HS-27A (cell line): Measurements from ENCODE around the gene IMMP2L.

Experiments
- DNase-seq: peaks from one replicate; pipeline ENCODE4 v3.0.0-alpha.2; 2012; ENCODE audit warnings: low read depth, missing footprints

The IMMP2L gene

DNA sequence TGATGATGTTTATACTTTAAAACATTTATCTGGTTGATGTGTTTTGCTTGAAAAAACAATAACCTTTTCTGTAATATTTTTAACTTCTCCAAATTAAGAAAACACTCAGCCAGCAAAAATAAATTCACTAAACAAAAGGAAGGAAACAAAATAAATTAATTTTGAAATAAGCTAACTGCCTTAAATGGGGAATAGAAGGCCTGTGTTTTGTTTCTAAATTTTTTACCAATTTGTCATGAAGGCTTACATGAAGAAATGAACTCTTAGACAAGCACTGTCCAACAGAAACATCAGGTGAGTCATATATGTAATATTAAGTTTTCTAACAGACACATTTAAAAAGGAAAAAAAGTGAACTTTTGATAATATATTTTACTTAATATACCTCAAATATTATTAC is 402.9 kb downstream of the IMMP2L start:
- DNase-seq, result no peak

- no peak for DNase-seq
Measured at GRCh38 chr7:111150709-111151108, 411.6 kb downstream of the IMMP2L start.

DNA sequence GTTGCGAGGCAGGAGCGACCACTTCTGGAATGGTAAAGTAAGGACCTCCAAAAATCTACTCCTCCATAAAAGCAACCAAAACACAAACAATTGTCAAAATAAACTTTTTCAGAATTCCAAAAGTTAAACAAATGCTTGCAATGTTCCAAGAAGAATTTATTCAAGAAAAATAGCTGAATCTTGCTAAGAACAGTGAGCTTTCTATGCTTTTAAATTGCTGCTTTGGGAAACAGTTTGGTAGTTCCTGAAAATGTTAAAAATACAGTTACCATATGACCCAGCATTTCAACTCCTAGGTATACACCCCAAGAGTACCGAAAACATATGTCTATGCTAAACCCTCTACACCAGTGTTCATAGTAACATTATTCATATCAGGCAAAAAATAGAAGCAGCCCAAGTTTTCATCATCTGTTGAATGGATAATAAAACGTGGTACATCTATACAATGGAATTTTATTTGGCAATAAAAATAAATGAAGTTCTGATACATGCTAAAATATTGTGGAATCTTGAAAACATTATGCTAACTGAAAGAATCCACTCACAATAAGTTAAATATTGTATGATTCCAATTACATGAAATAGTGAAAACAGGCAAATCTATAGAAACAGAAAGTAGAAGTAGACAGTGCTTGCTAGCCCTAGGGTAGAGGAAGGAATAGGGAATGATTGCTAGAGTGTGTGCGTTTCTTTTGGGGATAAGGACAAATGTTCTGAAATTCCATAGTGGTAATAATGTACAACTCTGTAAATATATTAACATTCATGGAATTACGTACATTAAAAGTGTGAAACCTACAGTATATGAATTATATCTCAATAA is 414.4 kb downstream of the IMMP2L start:
- no peak for DNase-seq

DNA sequence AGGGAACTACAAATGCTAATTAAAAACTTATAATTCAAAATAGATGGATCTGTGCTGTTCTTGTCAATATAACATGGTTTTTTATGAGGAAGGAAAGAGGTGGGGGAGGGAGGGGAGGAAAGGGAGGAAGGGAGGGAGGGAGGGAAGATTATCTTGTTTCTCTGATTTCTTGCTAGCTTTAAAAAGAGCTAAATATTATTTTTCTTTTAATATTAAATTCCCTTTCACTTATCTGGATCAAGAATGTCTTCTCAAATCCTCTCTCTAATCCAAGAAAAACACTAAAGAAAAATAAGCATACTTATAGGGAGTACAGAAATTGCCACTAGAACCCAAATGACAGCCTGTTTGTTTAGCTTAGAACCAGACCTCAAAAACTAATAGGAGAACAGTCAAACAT is 416.2 kb downstream of the IMMP2L start:
- no peak for DNase-seq

- no peak for DNase-seq
Measured at GRCh38 chr7:111145472-111145871, 416.8 kb downstream of the IMMP2L start.

- DNase-seq, result no peak
Measured at GRCh38 chr7:111140091-111140865, 422.0 kb downstream of the IMMP2L start.

DNA sequence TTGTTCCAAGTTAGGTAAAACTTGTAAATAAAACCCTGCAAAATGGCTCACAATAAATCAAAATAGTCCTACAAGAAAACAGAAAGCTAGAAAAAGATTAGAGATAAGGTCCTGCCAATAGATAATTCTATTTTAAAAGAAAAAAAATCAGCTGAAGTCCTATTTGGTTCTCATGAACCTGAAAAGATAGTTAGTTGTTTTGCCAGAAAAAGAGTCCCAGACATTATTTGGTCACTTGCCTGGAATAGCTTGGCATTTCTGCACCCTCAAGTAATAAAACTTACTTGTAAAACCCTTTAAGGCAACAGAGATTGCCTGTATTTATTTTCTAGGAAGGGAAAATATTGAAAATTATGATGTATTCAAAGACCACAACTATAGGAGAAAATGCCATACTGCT is 423.7 kb downstream of the IMMP2L start:
- no peak for DNase-seq

DNA sequence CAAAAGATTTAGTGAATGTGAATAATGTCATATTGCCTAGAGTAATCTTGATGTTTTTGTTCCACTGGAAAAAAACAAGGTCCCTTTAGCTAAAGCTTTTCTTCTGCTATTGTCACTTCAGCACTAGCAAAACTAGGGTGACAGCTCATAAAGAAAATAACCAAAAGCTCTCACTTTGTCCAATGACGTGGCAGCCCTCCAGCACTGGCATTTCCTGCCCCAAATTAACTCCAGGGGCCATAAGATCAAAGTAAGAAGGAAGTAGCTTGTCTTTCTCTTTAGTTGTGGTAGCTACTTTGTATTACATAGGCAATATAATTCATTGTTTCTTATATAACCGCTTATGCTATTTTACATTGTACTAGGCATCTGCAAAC is 424.1 kb downstream of the IMMP2L start:
- no peak for DNase-seq

- DNase-seq, result no peak
Measured at GRCh38 chr7:111137296-111138192, 424.7 kb downstream of the IMMP2L start.

- no peak for DNase-seq
Measured at GRCh38 chr7:111132833-111133232, 429.5 kb downstream of the IMMP2L start.

GRCh38 chr7:111129435-111129834 is 432.9 kb downstream of the IMMP2L start:
- DNase-seq, result no peak

GRCh38 chr7:111126987-111127386 is 435.3 kb downstream of the IMMP2L start:
- no peak for DNase-seq

DNA sequence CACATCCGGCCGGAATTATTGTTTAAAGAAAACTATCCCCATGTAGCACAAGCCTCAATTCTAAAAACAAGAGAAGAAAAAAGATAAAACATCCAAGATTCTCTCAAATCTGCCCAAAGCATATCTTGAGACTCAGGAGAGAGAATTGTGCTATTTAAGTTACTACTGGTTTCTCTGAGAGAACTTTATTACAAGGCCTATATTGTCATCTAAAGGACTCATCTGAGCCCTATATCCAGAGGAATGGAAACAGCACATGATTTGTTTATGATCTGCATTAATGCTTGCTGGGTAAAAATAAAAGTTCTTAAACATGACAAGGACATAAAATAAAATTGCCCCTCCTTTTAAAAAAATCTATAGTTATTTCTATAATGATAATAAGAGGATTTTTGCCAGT is 446.3 kb downstream of the IMMP2L start:
- DNase-seq, result no peak

DNA sequence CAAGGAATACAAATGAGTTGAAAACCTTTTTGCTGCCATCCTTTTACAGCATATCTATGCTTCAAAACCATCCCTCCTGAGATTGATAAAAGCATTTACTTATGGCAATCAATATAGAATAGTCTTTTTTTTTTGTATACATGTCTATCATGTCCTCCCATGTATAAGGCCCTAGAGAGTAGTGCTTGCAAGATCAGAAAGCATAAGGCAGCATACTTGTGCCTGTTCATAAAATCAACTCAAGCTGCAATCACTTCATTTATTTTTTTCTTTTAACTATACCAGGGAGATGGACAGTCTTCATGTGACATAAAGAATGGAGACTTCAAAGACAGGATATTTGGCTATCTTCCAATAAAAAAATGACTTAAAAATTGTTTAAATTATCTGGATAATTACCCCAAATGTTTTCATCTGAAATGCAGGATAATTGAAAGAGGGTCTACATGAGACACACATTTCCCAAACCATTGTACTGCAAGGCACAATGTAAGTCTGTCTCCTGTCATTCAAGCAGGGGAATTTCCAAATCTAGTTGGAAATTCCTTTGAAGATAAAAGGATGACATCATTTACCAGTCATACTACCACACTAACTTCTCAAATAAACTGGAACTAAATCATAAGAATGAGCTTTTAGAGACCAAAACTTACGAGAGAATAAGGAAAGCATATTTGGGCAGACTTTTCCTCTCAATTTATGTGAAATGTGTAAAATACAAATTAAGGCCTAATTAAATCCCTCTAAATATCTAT is 448.9 kb downstream of the IMMP2L start:
- no peak for DNase-seq

DNA sequence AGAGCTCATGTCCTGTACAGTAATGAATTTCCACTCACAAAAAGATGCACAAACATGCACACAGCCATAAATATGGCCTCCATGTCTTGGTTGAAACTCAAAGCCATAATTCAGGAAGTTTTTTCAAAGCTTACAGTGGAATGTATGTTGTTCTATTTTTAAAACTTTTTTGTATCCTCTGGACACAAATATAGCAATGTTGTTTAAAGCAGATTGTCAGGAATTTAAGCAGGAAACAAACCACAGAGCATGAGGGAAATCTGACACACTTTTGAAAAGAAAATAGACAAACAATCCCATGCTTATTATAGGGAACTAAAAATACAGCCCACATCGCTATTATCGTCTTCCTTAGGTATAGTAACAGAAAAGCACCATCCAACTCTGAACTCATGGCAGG is 449.9 kb downstream of the IMMP2L start:
- DNase-seq, result no peak

DNA sequence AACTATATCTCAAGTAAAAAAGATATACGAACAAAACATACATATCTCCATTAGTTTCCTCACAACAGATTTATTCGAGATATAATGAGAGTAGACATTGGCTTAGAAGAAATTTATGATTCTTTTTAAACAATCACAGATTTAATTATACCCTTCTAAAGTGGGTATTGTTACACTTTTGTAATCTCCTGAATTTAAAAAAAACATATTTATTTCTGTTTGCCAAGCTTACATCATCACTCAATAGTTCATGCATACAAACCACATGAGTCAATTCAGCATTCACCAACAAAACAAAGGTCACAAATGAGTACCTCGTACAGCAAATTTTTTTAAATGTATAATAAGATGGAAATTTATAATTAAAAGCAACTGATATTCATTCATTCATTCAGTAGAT is 453.8 kb downstream of the IMMP2L start:
- no peak for DNase-seq

- no peak for DNase-seq
Measured at GRCh38 chr7:111108000-111108399, 454.3 kb downstream of the IMMP2L start.

- DNase-seq, result no peak
Measured at GRCh38 chr7:111107579-111107978, 454.7 kb downstream of the IMMP2L start.

DNA sequence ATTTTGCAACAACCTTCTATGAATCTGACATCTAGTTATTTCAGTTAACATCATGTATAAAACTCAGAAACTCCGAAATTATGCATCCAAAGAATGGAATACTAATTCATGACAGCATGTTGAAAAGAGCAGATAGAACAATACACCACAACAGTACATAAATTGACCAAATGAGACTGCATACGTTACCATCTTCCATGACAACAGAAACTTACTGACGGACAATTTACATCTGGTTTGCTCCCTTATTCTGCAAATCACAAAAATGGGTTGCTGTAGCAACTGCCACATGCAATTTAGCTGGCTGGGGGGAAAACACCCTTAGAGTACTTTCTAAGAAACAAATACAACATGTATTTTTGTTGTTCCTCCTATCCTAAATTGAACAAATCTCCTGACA is 457.0 kb downstream of the IMMP2L start:
- DNase-seq, result no peak

GRCh38 chr7:111104710-111105109 is 457.6 kb downstream of the IMMP2L start:
- DNase-seq, result no peak

- no peak for DNase-seq
Measured at GRCh38 chr7:111103678-111104274, 458.5 kb downstream of the IMMP2L start.
